HEK293 (cell line): ENCODE data around the gene RUNX1.
A peak's percentile ranks its signal among the peaks of the same experiment; 100 is the strongest.

Experiments used
- CTCF ChIA-PET: fragments of 350-600 bp; formaldehyde crosslinking; extraction: SDS; loops from one replicate; lab custom pipeline; 2021; ENCODE audit warnings: antibody characterized with exemption; lab: Yijun Ruan, JAX
- POLR2A ChIA-PET: fragments of 300-600 bp; formaldehyde crosslinking; extraction: SDS; loops from one replicate; lab custom pipeline; 2020; ENCODE audit warnings: antibody characterized with exemption, inconsistent platforms; lab: Yijun Ruan, JAX
- H3K27ac ChIP-seq: fragments of 200-500 bp; sonication (Bioruptor generic); 2 replicates; pipeline ENCODE4 v1.5.1; 2014; ENCODE audit warnings: low read depth, low read length, control low read depth, inconsistent platforms; ENCODE audit errors: extremely low read depth
- H3K36me3 ChIP-seq, 2 experiments: fragments of 200-500 bp in 1 of 2; sonication (Bioruptor generic) in 1 of 2; 1 replicate in 1 of 2; 2 replicates in 1 of 2; pipeline ENCODE4 v1.5.1; 2014 to 2017; ENCODE audit warnings: inconsistent platforms in 2 of 2, low read length in 2 of 2; ENCODE audit not compliant: control insufficient read depth in 2 of 2, insufficient read depth in 1 of 2
- H3K4me1 ChIP-seq: fragments of 200-500 bp; sonication (Bioruptor generic); 2 replicates; pipeline ENCODE4 v1.5.1; 2014; ENCODE audit warnings: mild to moderate bottlenecking, low read length, inconsistent platforms; ENCODE audit not compliant: control insufficient read depth, insufficient read depth
- H3K4me3 ChIP-seq: 2 replicates; pipeline ENCODE4 v1.5.1; 2011; ENCODE audit warnings: low read depth, mild to moderate bottlenecking, control low read depth, low read length, moderate library complexity
- H3K9me3 ChIP-seq: fragments of 200-500 bp; sonication (Bioruptor generic); 2 replicates; pipeline ENCODE4 v1.5.1; 2014; ENCODE audit warnings: low read depth, low read length, inconsistent platforms; ENCODE audit not compliant: control insufficient read depth, insufficient read depth
- BCL11A ChIP-seq: fragments of 450-650 bp; formaldehyde crosslinking; IDR thresholded peaks from 2 replicates; pipeline ENCODE4 v1.5.1; 2016; ENCODE audit warnings: low read depth, missing biosample characterization, missing genetic modification characterization
- BCL11B ChIP-seq: fragments of 450-650 bp; formaldehyde crosslinking; IDR thresholded peaks from 2 replicates; pipeline ENCODE4 v1.5.1; 2016; ENCODE audit warnings: low read depth, missing biosample characterization, missing genetic modification characterization
- SETDB1 ChIP-seq: IDR thresholded peaks from one replicate; pipeline ENCODE4 v1.6.1; 2017; ENCODE audit warnings: mild to moderate bottlenecking, low read length, moderate library complexity, mixed read lengths; ENCODE audit not compliant: insufficient read length
- SP3 ChIP-seq: fragments of 450-650 bp; formaldehyde crosslinking; IDR thresholded peaks from 2 replicates; pipeline ENCODE4 v1.5.1; 2016; ENCODE audit warnings: missing biosample characterization, missing genetic modification characterization
- ZBTB8A ChIP-seq: fragments of 450-650 bp; formaldehyde crosslinking; IDR thresholded peaks from 2 replicates; pipeline ENCODE4 v1.5.1; 2016; ENCODE audit warnings: missing biosample characterization, missing genetic modification characterization
- ZEB2 ChIP-seq: fragments of 450-650 bp; formaldehyde crosslinking; IDR thresholded peaks from 2 replicates; pipeline ENCODE4 v1.5.1; 2016; ENCODE audit warnings: missing biosample characterization, missing genetic modification characterization
- ZFHX2 ChIP-seq: fragments of 450-650 bp; formaldehyde crosslinking; conservative IDR thresholded peaks from 2 replicates; pipeline ENCODE4 v1.5.1; 2016; ENCODE audit warnings: missing biosample characterization, missing genetic modification characterization
- ZNF174 ChIP-seq: fragments of 450-650 bp; formaldehyde crosslinking; IDR thresholded peaks from 2 replicates; pipeline ENCODE4 v1.5.0; 2017; ENCODE audit warnings: missing biosample characterization, mild to moderate bottlenecking, missing genetic modification characterization
- ZNF211 ChIP-seq: fragments of 450-650 bp; formaldehyde crosslinking; IDR thresholded peaks from 2 replicates; pipeline ENCODE4 v1.5.1; 2016; ENCODE audit warnings: low read depth, missing biosample characterization, missing genetic modification characterization
- ZNF214 ChIP-seq: fragments of 450-650 bp; formaldehyde crosslinking; IDR thresholded peaks from 2 replicates; pipeline ENCODE4 v1.5.1; 2017; ENCODE audit warnings: missing biosample characterization, mild to moderate bottlenecking, missing genetic modification characterization, borderline replicate concordance
- ZNF521 ChIP-seq: fragments of 450-650 bp; formaldehyde crosslinking; IDR thresholded peaks from 2 replicates; pipeline ENCODE4 v1.5.1; 2017; ENCODE audit warnings: missing biosample characterization, mild to moderate bottlenecking, missing genetic modification characterization
- ZNF571 ChIP-seq: fragments of 450-650 bp; formaldehyde crosslinking; IDR thresholded peaks from 2 replicates; pipeline ENCODE4 v1.5.0; 2017; ENCODE audit warnings: missing biosample characterization, missing genetic modification characterization
- ZNF585B ChIP-seq: fragments of 450-650 bp; formaldehyde crosslinking; IDR thresholded peaks from 2 replicates; pipeline ENCODE4 v1.5.1; 2016; ENCODE audit warnings: missing biosample characterization, missing genetic modification characterization
- ZNF791 ChIP-seq: fragments of 450-650 bp; formaldehyde crosslinking; IDR thresholded peaks from 2 replicates; pipeline ENCODE4 v1.5.1; 2016; ENCODE audit warnings: missing biosample characterization, missing genetic modification characterization
- ZNF837 ChIP-seq: fragments of 450-650 bp; formaldehyde crosslinking; IDR thresholded peaks from 2 replicates; pipeline ENCODE4 v1.5.1; 2016; ENCODE audit warnings: missing biosample characterization, missing genetic modification characterization
- ZSCAN30 ChIP-seq: fragments of 450-650 bp; IDR thresholded peaks from 2 replicates; pipeline ENCODE4 v1.5.1; 2018; ENCODE audit warnings: missing biosample characterization, mild to moderate bottlenecking, missing genetic modification characterization, moderate library complexity
- TF ChIP-seq, protein P1 (sequence below): fragments of 450-650 bp; formaldehyde crosslinking; IDR thresholded peaks from 2 replicates; pipeline ENCODE4 v1.5.1; 2016; ENCODE audit warnings: missing biosample characterization, missing genetic modification characterization
- TF ChIP-seq, protein P2 (sequence below): fragments of 450-650 bp; formaldehyde crosslinking; IDR thresholded peaks from 2 replicates; pipeline ENCODE4 v1.5.1; 2016; ENCODE audit warnings: missing biosample characterization, missing genetic modification characterization
- TF ChIP-seq, protein P3 (sequence below): fragments of 450-650 bp; IDR thresholded peaks from 2 replicates; pipeline ENCODE4 v1.5.1; 2018; ENCODE audit warnings: missing biosample characterization, missing genetic modification characterization
- TF ChIP-seq, protein P4 (sequence below): fragments of 450-650 bp; formaldehyde crosslinking; IDR thresholded peaks from 2 replicates; pipeline ENCODE4 v1.5.1; 2016; ENCODE audit warnings: missing biosample characterization, missing genetic modification characterization, low read depth
- TF ChIP-seq, protein P5 (sequence below): fragments of 450-650 bp; formaldehyde crosslinking; IDR thresholded peaks from 2 replicates; pipeline ENCODE4 v1.5.1; 2016; ENCODE audit warnings: missing biosample characterization, missing genetic modification characterization
- TF ChIP-seq, protein P6 (sequence below): fragments of 450-650 bp; formaldehyde crosslinking; IDR thresholded peaks from 2 replicates; pipeline ENCODE4 v1.5.1; 2017; ENCODE audit warnings: missing biosample characterization, missing genetic modification characterization
- TF ChIP-seq, protein P7 (sequence below): sonication (generic); formaldehyde crosslinking; IDR thresholded peaks from 2 replicates; pipeline ENCODE4 v1.8.1; 2022; ENCODE audit warnings: mild to moderate bottlenecking, moderate library complexity, missing genetic modification reagents

The RUNX1 gene

DNA sequence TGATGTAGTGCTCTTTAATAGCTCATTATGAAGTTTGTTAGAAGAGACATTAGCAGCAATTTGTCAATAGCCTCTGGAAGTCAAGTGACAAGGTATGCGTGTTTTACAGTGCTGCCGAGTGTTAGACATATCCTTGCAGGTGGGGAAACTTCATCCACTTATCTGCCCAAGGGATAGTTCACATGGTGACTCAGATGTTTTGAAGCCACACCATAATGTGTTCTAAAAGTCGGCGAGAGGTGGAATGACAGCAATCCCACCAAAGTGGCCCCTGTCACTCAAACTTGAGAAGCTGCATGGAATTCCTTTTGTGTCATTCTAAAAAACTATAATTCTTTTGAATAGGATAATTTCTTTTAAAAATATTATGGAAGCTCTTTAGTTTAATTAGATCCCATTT lies 98.1 kb downstream of the RUNX1 start (continued):
- TF ChIP-seq, protein P1, sequence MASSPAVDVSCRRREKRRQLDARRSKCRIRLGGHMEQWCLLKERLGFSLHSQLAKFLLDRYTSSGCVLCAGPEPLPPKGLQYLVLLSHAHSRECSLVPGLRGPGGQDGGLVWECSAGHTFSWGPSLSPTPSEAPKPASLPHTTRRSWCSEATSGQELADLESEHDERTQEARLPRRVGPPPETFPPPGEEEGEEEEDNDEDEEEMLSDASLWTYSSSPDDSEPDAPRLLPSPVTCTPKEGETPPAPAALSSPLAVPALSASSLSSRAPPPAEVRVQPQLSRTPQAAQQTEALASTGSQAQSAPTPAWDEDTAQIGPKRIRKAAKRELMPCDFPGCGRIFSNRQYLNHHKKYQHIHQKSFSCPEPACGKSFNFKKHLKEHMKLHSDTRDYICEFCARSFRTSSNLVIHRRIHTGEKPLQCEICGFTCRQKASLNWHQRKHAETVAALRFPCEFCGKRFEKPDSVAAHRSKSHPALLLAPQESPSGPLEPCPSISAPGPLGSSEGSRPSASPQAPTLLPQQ (tag by site-specific recombination), result no peak
- TF ChIP-seq, protein P2, sequence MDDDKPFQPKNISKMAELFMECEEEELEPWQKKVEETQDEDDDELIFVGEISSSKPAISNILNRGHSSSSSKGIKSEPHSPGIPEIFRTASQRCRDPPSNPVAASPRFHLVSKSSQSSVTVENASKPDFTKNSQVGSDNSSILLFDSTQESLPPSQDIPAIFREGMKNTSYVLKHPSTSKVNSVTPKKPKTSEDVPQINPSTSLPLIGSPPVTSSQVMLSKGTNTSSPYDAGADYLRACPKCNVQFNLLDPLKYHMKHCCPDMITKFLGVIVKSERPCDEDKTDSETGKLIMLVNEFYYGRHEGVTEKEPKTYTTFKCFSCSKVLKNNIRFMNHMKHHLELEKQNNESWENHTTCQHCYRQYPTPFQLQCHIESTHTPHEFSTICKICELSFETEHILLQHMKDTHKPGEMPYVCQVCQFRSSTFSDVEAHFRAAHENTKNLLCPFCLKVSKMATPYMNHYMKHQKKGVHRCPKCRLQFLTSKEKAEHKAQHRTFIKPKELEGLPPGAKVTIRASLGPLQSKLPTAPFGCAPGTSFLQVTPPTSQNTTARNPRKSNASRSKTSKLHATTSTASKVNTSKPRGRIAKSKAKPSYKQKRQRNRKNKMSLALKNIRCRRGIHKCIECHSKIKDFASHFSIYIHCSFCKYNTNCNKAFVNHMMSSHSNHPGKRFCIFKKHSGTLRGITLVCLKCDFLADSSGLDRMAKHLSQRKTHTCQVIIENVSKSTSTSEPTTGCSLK (tag by site-specific recombination), result no peak

DNA sequence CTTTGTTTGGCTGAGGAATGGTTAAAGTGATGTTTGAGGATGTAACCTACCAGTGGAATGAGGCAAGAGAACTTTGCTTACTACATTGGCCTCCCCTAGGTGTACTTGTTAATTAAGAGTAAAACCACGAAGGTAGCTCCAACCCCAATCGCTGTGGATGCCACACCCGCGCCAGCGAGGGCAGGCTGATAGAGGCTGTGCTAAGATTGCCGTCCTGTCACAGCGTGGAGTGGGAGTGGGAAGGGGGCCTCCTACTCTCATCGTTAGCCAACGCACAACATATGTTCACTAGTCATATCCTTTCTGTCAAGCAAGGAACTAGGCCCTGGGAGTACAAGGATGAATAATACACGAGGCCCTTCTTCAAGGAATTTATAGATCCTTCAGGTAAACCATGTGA lies 99.6 kb downstream of the RUNX1 start:
- Histone ChIP-seq H3K9me3 (no peaks in the 10 kb centered on the region), H3K4me3 (no peak overlapping the region), H3K27ac (no peak overlapping the region), H3K36me3 (no peaks in the 10 kb centered on the region), H3K4me1 (no peaks in the 10 kb centered on the region)
- TF ChIP-seq ZNF211 (tag by site-specific recombination) (no peak), ZFHX2 (tag by site-specific recombination) (peak; percentile 23; the same call in 1 of the 2 replicates)
- CTCF ChIA-PET, result interaction anchor here (0.7 to 1.0 kb wide), 2 partner anchors 50 to 197 kb away, joined by 3 read pairs; no protein-coding TSS in a partner anchor
- POLR2A ChIA-PET, result no interaction called here

DNA sequence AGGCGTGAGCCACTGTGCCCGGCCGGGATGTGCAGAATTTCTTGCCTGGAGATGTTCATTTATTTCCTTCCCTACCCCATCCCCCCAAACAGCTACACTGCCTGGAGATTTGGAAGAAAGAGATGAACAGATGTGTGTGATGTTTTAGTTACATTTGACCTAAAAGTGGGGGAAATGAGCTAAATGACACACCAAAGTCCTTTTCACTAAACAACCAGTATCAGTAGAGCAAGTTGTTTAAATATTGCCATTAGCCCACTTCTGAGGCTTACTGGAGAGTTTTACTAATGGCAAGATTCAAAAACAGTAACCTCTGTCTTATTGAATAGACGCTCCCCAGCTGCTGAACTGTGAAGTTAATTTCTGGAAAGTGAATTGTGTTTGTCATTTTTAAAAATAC lies 100.1 kb downstream of the RUNX1 start:
- Histone ChIP-seq H3K4me1 (no peaks in the 10 kb centered on the region), H3K9me3 (no peaks in the 10 kb centered on the region), H3K27ac (no peak overlapping the region), H3K36me3 (no peaks in the 10 kb centered on the region), H3K4me3 (no peak overlapping the region)
- TF ChIP-seq, protein P3, sequence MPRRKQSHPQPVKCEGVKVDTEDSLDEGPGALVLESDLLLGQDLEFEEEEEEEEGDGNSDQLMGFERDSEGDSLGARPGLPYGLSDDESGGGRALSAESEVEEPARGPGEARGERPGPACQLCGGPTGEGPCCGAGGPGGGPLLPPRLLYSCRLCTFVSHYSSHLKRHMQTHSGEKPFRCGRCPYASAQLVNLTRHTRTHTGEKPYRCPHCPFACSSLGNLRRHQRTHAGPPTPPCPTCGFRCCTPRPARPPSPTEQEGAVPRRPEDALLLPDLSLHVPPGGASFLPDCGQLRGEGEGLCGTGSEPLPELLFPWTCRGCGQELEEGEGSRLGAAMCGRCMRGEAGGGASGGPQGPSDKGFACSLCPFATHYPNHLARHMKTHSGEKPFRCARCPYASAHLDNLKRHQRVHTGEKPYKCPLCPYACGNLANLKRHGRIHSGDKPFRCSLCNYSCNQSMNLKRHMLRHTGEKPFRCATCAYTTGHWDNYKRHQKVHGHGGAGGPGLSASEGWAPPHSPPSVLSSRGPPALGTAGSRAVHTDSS (tag by site-specific recombination), result no peak
- TF ChIP-seq ZNF521 (tag by site-specific recombination) (no peak), SETDB1 (no peak), BCL11B (tag by site-specific recombination) (no peak), ZNF174 (tag by site-specific recombination) (no peak), ZNF837 (tag by site-specific recombination) (no peak), BCL11A (no peak), ZNF791 (tag by site-specific recombination) (no peak), ZNF211 (tag by site-specific recombination) (no peak), ZNF571 (tag by site-specific recombination) (no peak), SP3 (tag by site-specific recombination) (no peak), ZBTB8A (tag by site-specific recombination) (no peak), ZNF214 (tag by site-specific recombination) (no peak), ZNF585B (tag by site-specific recombination) (no peak), ZEB2 (no peak), ZSCAN30 (tag by site-specific recombination) (no peak)
- TF ChIP-seq, protein P4, sequence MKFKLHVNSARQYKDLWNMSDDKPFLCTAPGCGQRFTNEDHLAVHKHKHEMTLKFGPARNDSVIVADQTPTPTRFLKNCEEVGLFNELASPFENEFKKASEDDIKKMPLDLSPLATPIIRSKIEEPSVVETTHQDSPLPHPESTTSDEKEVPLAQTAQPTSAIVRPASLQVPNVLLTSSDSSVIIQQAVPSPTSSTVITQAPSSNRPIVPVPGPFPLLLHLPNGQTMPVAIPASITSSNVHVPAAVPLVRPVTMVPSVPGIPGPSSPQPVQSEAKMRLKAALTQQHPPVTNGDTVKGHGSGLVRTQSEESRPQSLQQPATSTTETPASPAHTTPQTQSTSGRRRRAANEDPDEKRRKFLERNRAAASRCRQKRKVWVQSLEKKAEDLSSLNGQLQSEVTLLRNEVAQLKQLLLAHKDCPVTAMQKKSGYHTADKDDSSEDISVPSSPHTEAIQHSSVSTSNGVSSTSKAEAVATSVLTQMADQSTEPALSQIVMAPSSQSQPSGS (tag by site-specific recombination), result no peak
- TF ChIP-seq, protein P5, sequence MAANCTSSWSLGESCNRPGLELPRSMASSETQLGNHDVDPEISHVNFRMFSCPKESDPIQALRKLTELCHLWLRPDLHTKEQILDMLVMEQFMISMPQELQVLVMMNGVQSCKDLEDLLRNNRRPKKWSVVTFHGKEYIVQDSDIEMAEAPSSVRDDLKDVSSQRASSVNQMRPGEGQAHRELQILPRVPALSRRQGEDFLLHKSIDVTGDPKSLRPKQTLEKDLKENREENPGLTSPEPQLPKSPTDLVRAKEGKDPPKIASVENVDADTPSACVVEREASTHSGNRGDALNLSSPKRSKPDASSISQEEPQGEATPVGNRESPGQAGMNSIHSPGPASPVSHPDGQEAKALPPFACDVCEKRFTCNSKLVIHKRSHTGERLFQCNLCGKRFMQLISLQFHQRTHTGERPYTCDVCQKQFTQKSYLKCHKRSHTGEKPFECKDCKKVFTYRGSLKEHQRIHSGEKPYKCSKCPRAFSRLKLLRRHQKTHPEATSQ (tag by site-specific recombination), result no peak
- TF ChIP-seq, protein P6, sequence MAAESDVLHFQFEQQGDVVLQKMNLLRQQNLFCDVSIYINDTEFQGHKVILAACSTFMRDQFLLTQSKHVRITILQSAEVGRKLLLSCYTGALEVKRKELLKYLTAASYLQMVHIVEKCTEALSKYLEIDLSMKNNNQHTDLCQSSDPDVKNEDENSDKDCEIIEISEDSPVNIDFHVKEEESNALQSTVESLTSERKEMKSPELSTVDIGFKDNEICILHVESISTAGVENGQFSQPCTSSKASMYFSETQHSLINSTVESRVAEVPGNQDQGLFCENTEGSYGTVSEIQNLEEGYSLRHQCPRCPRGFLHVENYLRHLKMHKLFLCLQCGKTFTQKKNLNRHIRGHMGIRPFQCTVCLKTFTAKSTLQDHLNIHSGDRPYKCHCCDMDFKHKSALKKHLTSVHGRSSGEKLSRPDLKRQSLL (tag by site-specific recombination), result no peak
- TF ChIP-seq, protein P7, sequence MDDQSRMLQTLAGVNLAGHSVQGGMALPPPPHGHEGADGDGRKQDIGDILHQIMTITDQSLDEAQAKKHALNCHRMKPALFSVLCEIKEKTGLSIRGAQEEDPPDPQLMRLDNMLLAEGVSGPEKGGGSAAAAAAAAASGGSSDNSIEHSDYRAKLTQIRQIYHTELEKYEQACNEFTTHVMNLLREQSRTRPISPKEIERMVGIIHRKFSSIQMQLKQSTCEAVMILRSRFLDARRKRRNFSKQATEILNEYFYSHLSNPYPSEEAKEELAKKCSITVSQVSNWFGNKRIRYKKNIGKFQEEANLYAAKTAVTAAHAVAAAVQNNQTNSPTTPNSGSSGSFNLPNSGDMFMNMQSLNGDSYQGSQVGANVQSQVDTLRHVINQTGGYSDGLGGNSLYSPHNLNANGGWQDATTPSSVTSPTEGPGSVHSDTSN (CRISPR knock-in tag), result no peak
- ChIA-PET POLR2A (no interaction called here), CTCF (interaction anchor here (0.5 to 1.0 kb wide), 2 partner anchors 50 to 558 kb away, joined by 3 read pairs; no protein-coding TSS in a partner anchor)
